Choroid plexus epithelial cell (primary cell): Measurements from ENCODE around the gene LY6G6D.

Source experiments
- DNase-seq: peaks from one replicate; pipeline ENCODE4 v3.0.0-alpha.2; 2010; ENCODE audit warnings: low read depth
- H3K4me3 ChIP-seq: 2 replicates; pipeline ENCODE4 v1.5.1; 2011; ENCODE audit warnings: low read depth, mild to moderate bottlenecking, control low read depth, low read length, moderate library complexity
- TF ChIP-seq, protein P1 (sequence below): conservative IDR thresholded peaks from 2 replicates; pipeline ENCODE4 v1.5.1; 2011; ENCODE audit warnings: low read depth, mild to moderate bottlenecking, control low read depth, inconsistent platforms, low read length, moderate library complexity

The LY6G6D gene

DNA sequence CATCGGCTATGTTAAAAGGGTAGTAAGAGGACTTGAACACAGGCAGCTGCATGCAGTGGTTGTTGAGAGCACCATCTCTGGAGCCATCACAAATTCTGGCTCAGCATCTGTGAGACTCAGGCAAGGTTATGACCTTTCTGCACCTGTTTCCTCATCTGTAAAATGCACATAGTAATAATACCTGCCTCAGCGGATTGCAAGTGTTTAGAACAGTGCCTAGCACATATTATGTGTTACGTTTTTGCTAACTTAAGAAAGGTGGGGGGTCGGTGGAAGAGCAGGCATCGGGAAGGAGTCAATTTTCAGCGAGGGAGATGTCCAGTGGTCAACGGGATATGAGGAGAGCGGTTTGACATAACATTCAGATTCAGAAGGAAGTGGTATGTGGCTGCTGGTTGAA lies 37.2 kb upstream of the LY6G6D start:
- no peak for DNase-seq
- TF ChIP-seq, protein P1, sequence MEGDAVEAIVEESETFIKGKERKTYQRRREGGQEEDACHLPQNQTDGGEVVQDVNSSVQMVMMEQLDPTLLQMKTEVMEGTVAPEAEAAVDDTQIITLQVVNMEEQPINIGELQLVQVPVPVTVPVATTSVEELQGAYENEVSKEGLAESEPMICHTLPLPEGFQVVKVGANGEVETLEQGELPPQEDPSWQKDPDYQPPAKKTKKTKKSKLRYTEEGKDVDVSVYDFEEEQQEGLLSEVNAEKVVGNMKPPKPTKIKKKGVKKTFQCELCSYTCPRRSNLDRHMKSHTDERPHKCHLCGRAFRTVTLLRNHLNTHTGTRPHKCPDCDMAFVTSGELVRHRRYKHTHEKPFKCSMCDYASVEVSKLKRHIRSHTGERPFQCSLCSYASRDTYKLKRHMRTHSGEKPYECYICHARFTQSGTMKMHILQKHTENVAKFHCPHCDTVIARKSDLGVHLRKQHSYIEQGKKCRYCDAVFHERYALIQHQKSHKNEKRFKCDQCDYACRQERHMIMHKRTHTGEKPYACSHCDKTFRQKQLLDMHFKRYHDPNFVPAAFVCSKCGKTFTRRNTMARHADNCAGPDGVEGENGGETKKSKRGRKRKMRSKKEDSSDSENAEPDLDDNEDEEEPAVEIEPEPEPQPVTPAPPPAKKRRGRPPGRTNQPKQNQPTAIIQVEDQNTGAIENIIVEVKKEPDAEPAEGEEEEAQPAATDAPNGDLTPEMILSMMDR = no peak
- no peak overlapping the region for H3K4me3 ChIP-seq

DNA sequence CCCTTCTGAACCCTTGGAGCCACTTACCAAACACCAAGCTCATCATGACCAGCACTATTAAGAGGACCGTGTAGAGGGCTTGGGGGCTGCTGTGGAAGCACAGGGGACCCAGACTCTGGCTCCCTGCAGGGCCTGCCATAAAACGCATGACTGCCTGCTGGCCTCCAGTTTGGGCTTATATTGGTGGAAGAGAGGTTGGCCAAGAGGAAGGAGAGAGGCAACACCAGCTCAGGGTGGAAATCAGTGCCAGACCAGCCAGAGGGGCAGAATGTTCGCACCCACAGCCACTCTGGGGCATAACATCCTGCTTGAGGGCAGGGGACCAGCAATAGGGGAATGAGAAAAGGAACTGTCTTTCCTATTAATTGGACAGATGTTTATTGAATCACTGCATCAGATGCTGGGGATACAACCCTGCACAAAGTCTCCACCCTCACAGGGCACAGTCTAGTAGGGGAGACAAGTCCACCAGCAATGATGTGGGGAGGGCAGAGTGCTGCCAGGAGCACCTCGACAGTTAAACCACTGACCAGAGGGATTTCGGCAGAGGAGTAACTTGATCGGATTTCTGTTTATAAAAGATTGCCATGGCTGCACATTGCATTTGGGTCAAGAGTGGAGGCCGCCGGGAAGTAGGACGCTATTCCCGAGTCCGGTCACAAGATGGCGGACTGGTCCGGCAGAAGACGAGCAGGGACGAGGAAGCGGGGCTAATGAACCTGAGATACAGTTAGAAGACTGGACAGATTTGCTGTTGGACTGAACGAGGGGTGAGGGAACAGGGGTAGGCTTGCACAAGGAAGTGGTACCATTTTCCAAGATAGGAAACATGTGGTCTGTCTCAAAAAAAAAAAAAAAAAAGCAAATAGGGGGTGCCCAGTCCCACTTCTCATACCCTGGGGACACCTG lies 34.7 kb upstream of the LY6G6D start, which contains the start of gene LY6G5C:
LY6G5C (minus strand) TSS at position 842 of the 909 bp plus-strand sequence; CDS start at position 148, 694 bp downstream.
- peak; percentile 96 for DNase-seq
- peak within 1 kb of the TSS; percentile 61 for H3K4me3 ChIP-seq
- TF ChIP-seq, protein P1 = peak; percentile 86

DNA sequence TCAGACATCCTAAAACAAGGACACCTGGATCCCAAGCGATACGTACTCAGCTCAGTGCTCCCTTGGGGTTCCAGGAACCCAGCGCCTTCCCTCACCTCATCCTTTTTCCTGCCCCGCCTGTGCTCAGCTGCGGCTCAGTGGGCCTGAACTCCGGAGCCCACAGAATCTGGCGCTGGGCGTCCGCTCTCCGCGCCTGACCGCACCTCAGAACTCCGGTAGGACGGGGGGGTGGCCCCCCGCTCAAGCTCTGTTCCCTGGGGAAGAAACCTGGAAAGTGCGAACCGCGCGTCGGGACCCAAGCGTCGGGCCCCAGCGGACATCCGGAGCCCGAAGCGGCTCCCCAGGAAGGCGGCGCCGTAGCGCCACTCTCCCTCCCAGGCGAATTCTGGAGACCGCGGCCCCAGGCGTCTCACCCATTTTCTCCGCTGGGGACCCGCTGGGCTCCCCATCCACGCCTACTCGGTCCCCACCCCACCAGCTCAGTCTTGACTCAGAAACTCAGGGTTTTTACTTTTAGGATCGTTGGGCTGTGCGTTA lies 33.9 kb upstream of the LY6G6D start:
- peak; percentile 18 for DNase-seq
- H3K4me3 ChIP-seq = peak overlapping the region; percentile 61
- TF ChIP-seq, protein P1 = no peak

DNA sequence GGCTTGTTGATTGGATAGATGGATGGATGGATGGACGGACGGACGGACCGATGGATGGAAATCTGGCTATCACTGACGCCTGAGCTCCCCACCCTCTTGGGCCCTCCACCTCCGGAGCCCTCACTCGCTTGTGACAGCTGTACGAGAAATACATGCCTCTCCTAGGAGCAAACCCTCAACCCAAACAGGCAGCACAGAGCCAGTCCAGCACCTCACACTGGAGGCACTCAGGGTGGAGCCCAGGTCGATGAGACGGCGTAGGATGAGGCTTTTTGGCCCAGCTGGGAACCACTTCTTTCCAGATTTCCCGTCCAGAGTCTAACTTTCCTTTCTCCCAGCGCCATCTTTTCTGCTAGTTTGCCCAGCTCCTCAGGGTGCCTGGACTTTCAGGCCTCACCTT lies 31.6 kb upstream of the LY6G6D start:
- TF ChIP-seq, protein P1 = no peak
- no peak for DNase-seq
- H3K4me3 ChIP-seq = no peak overlapping the region

DNA sequence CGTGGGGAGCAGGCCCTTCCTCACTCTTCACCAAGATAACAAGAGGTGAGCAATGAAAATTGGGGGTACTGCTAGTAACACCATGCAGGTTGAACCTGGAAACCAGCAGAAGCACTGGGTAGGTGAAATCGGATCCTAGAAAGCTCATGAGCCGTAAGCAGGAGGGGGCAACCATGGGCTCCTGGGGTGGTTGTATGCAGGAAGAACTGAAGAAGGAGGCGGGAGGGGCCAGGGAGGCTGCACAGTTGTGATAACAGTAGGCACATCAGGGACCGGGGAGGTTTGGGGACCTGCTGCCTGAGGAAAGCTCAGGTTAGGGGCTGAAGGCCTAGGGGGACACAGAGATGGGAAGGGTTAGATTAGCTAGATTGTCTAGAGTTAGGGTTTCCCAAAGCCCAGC lies 28.7 kb upstream of the LY6G6D start:
- no peak overlapping the region for H3K4me3 ChIP-seq
- TF ChIP-seq, protein P1 = no peak
- no peak for DNase-seq

DNA sequence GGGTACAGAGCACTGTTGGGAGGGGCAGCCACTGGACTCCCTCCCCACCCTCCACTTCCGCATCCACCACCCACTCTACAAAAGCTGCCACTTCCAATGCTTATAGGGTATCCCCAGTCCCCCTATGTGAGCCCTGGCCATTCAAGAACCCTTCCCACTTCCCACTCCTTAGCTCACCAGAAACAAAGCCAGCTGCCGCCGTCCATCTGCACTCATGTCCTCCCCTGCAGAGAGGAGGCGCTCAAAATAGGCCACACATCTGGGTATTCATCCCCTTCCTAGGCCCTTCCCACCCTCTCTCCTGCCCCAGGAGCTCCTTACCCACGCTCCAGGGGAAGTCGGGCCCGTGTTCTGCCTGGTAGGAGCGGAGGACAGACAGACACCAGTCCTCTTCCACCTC lies 27.8 kb upstream of the LY6G6D start:
- TF ChIP-seq, protein P1 = no peak
- H3K4me3 ChIP-seq = no peak overlapping the region
- DNase-seq = no peak
